Large intestine (tissue), 3 donors: ENCODE measurements around the gene SPECC1L. TPM values are rescaled to one million over a fixed set of nuclear protein-coding genes. Genes with fewer than 3 reads are reported as not detected.
A peak's percentile ranks its signal among the peaks of the same experiment; 100 is the strongest.

Source experiments
- DNase-seq, 2 donors: peaks; one replicate each; pipeline versions ENCODE4 v3.0.0 to v3.0.0-alpha.2; 2013
- H3K27ac ChIP-seq: one replicate; pipeline ENCODE4 v1.5.1; 2013; ENCODE audit warnings: low read length
- H3K27me3 ChIP-seq: 2 replicates; pipeline ENCODE4 v1.6.1; 2013; ENCODE audit warnings: low read length; ENCODE audit not compliant: control insufficient read depth, insufficient read depth
- H3K36me3 ChIP-seq: 2 replicates; pipeline ENCODE4 v1.6.1; 2013; ENCODE audit warnings: low read length; ENCODE audit not compliant: control insufficient read depth, insufficient read depth
- H3K4me1 ChIP-seq: one replicate; pipeline ENCODE4 v1.6.1; 2013; ENCODE audit warnings: low read length; ENCODE audit not compliant: control insufficient read depth, insufficient read depth
- H3K4me3 ChIP-seq: one replicate; pipeline ENCODE4 v1.5.1; 2013; ENCODE audit warnings: low read length
- H3K9me3 ChIP-seq: one replicate; pipeline ENCODE4 v1.6.1; 2013; ENCODE audit warnings: mild to moderate bottlenecking, low read depth, low read length, moderate library complexity; ENCODE audit not compliant: control insufficient read depth
- WGBS: methylation state at CpG from one replicate; pipeline ENCODE4 v1.1.5; 2013; ENCODE audit warnings: low lambda C conversion rate; ENCODE audit not compliant: insufficient coverage; 5-methylcytosine and 5-hydroxymethylcytosine counted together
- polyA plus RNA-seq: library from polyadenylated mRNA; unstranded; fragments of 120-200 nt; gene quantifications from one replicate; pipeline ENCODE4 v1.2.1, GENCODE V29; 2013

SPECC1L gene
- polyA plus RNA-seq, 1 donor, result 28.9 TPM

DNA sequence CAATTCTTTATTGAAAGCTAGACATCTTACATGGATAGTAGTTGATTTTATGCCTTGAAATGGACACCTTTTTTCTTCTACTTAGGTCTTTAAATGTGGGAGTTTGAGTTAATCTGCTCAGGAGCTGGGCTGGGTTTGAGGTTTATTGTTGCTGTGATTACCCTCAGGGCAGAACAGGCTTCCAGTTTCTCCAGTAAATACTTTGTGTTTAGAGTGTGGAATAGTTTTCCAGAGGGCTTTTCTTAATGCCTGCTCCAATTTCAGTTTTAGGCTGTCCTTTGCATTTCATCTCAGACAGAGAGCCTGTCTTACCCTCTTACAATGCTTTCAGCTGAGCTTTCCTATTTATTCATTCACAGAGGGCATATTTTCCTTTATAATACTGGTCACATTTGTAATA lies 86.9 kb downstream of the SPECC1L start:
- Histone ChIP-seq H3K4me1 (no peaks in the 10 kb centered on the region), H3K27me3 (no peaks in the 10 kb centered on the region), H3K4me3 (no peak overlapping the region), H3K27ac (no peak overlapping the region), H3K36me3 (peaks cover 38% of the 10 kb centered on the region), H3K9me3 (peaks cover 6% of the 10 kb centered on the region)
- no peak for DNase-seq

GRCh38 chr22:24358105-24358836 lies 87.6 kb downstream of the SPECC1L start:
- Histone ChIP-seq H3K27ac (no peak overlapping the region), H3K27me3 (no peaks in the 10 kb centered on the region), H3K9me3 (peaks cover 5% of the 10 kb centered on the region), H3K4me1 (no peaks in the 10 kb centered on the region), H3K36me3 (peaks cover 42% of the 10 kb centered on the region), H3K4me3 (no peak overlapping the region)
- DNase-seq, result no peak
- WGBS, result 100% methylated on average over 1 of the region's 8 CpGs

DNA sequence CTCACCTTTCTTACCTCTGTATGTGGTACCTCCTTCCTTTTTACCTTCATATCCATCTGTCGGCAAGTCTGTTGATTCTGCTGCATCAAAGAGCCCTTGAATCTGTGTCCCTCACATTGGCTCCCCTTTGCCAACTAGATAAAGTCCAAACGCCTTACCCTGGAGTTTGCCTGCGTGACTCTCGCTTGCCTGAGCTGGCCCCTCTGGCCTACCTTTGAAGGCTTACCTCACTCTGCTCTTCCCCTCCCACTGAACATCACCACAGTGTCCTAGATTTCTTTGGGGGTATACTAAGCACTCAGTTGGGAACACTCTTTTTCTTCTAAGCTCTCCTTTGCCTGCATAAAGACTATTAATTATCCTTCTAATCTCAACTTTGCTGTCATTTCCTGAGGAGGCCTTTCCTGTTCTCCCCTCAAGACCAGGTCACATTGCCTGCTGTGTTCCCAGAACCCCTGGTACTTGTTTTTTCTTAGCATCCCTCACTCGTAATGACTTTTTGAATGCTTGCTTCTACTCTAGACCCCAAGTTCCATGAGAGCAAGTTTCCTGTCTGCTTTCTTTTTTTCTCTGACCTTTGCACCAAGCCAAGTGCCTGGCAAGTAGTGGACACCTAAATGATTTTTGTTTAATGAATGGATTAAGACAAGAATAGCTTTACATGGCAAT lies 89.0 kb downstream of the SPECC1L start:
- Histone ChIP-seq H3K27me3 (no peaks in the 10 kb centered on the region), H3K36me3 (peaks cover 41% of the 10 kb centered on the region), H3K27ac (no peak overlapping the region), H3K4me1 (no peaks in the 10 kb centered on the region), H3K9me3 (no peaks in the 10 kb centered on the region), H3K4me3 (no peak overlapping the region)
- WGBS, result 84% methylated on average over 4 of the region's 5 CpGs
- DNase-seq, result peak in 1 of 2 donors; percentile 14

GRCh38 chr22:24361976-24362646 lies 91.5 kb downstream of the SPECC1L start:
- 40% methylated on average over 1 of the region's 4 CpGs for WGBS

GRCh38 chr22:24363243-24363642 lies 92.6 kb downstream of the SPECC1L start:
- H3K36me3 ChIP-seq, result peaks cover 41% of the 10 kb centered on the region
- no peak overlapping the region for H3K27ac ChIP-seq
- H3K27me3 ChIP-seq, result no peaks in the 10 kb centered on the region
- no peak for DNase-seq
- no peak overlapping the region for H3K4me3 ChIP-seq
- no CpG with 5 or more reads among the region's 3 CpGs for WGBS
- no peaks in the 10 kb centered on the region for H3K4me1 ChIP-seq
- no peaks in the 10 kb centered on the region for H3K9me3 ChIP-seq

More at GRCh38 chr22:24361976-24362646, 91.5 kb downstream of the SPECC1L start:
- peak in 1 of 2 donors; percentile 5 for DNase-seq
- Histone ChIP-seq H3K9me3 (no peaks in the 10 kb centered on the region), H3K4me3 (no peak overlapping the region), H3K27me3 (no peaks in the 10 kb centered on the region), H3K4me1 (no peaks in the 10 kb centered on the region), H3K36me3 (peaks cover 41% of the 10 kb centered on the region), H3K27ac (no peak overlapping the region)

DNA sequence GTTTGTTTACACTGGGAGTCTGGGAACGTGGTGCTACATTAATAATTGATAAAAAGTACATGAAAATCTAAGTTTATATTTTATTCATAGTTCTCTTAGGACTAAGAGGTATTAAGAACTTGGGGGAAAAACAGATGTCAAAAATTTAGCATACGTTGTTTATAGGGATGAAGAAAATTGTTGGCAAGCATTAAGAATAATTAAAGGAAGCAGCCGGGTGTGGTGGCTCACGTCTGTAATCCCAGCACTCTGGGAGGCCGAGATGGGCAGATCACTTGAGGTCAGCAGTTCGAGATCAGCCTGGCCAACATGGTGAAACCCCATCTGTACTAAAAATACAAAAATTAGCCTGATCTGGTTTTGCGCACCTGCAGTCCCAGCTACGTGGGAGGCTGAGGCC lies 96.1 kb downstream of the SPECC1L start:
- peaks cover 54% of the 10 kb centered on the region for H3K36me3 ChIP-seq

DNA sequence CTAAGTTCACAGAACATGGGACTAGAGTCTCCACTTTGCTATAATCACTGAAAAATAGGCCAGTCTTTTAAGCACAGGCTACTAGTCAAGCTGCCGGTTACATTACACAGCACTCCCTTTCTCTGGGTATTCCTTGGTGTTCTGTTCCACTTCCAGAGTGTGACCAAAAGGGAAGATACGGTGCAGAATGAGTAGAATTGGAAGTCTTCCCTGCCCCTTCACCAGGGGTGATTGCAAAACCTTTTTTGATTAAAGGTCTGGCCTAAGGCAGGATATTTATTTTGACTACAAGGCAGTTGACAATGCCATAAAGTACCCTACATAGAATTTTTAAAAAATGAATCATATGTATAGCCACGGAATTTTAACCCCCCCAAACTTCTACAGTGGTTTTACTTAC lies 97.2 kb downstream of the SPECC1L start:
- Histone ChIP-seq H3K9me3 (no peaks in the 10 kb centered on the region), H3K27ac (no peak overlapping the region), H3K4me1 (no peaks in the 10 kb centered on the region), H3K4me3 (no peak overlapping the region), H3K36me3 (peaks cover 55% of the 10 kb centered on the region), H3K27me3 (no peaks in the 10 kb centered on the region)
- WGBS, result 80% methylated on average over 1 of the region's 3 CpGs
- no peak for DNase-seq

More for the DNA sequence above, 96.1 kb downstream of the SPECC1L start:
- Histone ChIP-seq H3K4me3 (no peak overlapping the region), H3K4me1 (no peaks in the 10 kb centered on the region), H3K27me3 (no peaks in the 10 kb centered on the region), H3K27ac (no peak overlapping the region), H3K9me3 (no peaks in the 10 kb centered on the region)
- WGBS, result 69% methylated on average over 2 of the region's 8 CpGs
- no peak for DNase-seq

GRCh38 chr22:24370401-24370800 lies 99.8 kb downstream of the SPECC1L start:
- no peaks in the 10 kb centered on the region for H3K9me3 ChIP-seq
- no peak overlapping the region for H3K27ac ChIP-seq
- H3K4me1 ChIP-seq, result no peaks in the 10 kb centered on the region
- H3K27me3 ChIP-seq, result no peaks in the 10 kb centered on the region
- DNase-seq, result no peak
- H3K4me3 ChIP-seq, result no peak overlapping the region
- peaks cover 41% of the 10 kb centered on the region for H3K36me3 ChIP-seq
- WGBS, result no CpG with 5 or more reads among the region's 2 CpGs

- 92% methylated on average over 2 of the region's 2 CpGs for WGBS
- DNase-seq, result no peak
- Histone ChIP-seq H3K9me3 (no peaks in the 10 kb centered on the region), H3K4me3 (no peak overlapping the region), H3K27me3 (no peaks in the 10 kb centered on the region), H3K27ac (no peak overlapping the region), H3K36me3 (peaks cover 29% of the 10 kb centered on the region), H3K4me1 (no peaks in the 10 kb centered on the region)
Measured at GRCh38 chr22:24376002-24376401, 105.4 kb downstream of the SPECC1L start.

DNA sequence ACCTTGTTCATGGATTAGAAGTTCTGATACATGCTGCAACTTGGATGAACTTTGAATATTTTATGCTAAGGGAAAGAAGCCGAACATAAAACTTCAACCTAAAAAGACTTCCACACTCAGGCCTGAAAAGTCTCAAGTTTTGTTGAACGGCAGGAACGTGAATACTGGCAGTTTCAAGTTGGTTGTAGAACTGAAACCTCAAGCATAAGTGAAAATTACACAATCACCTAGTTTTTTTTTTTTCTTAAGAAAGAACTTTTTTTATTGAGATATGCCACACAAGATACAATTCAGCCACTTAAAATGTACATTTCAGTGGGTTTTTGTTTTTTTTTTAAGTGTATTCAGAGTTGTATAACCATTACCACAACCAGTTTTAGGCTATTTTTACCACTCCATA lies 106.0 kb downstream of the SPECC1L start:
- Histone ChIP-seq H3K27ac (no peak overlapping the region), H3K27me3 (no peaks in the 10 kb centered on the region), H3K4me3 (no peak overlapping the region), H3K9me3 (no peaks in the 10 kb centered on the region), H3K36me3 (peaks cover 24% of the 10 kb centered on the region), H3K4me1 (no peaks in the 10 kb centered on the region)
- DNase-seq, result no peak
- 100% methylated on average over 1 of the region's 3 CpGs for WGBS
